GM19467 (cell line): Measurements from ENCODE around the gene NUP210.
"Not testable (repeated sequence)": the region's sequence is repeated elsewhere in the genome, so short reads cannot be mapped to it uniquely, and the experiment has no call there.

ENCODE experiments used
- ATAC-seq: cut with Tn5 transposase; IDR thresholded peaks from one replicate; pipeline ENCODE4 v1.9.1; 2021; ENCODE audit warnings: mild to moderate bottlenecking, moderate library complexity; ENCODE audit not compliant: unreplicated experiment

NUP210 gene

DNA sequence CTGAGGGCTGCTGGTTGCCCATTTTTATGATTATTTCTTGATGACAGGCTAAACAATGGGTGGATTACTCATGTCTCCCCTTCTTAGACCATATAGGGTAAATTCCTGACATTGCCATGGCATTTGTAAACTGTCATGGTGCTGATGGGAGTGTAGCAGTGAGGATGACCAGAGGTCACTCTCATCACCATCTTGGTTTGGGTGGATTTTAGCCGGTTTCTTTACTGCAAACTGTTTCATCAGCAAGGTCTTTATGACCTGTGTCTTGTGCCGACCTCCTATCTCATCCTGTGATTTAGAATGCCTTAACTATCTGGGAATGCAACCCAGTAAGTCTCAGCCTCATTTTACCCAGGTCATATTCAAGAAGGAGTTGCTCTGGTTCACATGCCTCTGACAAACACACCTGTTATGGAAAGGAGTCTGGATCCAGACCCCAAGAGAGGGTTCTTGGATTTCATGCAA is 10.3 kb upstream of the NUP210 start:
- not testable (repeated sequence) for ATAC-seq

DNA sequence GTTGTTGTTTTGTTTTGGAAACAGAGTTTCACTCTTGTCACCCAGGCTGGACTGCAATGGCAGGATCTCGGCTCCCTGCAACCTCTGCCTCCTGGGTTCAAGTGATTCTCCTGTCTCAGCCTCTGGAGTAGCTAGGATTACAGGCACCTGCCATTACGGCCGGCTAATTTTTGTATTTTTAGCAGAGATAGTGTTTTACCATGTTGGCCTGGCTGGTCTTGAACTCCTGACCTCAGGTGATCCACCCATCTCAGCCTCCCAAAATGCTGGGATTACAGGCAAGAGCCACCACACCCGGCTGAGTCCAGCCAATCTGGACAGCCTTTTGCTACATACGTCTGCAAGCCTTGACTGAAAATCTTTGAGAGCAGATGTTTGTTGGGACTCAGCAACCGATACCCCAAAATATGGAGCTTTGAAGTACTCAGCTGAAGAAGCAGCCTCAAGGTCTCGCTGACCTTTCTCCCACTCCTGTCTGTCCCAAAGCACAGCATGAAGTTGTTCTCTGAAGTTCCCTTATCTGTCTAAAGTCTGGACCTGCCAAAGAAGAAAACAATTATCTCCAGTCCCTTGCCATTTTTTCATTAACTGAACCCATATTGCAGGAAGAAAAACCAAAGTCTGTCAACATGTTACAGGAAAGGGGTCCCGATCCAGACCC is 9.6 kb upstream of the NUP210 start:
- no peak for ATAC-seq

DNA sequence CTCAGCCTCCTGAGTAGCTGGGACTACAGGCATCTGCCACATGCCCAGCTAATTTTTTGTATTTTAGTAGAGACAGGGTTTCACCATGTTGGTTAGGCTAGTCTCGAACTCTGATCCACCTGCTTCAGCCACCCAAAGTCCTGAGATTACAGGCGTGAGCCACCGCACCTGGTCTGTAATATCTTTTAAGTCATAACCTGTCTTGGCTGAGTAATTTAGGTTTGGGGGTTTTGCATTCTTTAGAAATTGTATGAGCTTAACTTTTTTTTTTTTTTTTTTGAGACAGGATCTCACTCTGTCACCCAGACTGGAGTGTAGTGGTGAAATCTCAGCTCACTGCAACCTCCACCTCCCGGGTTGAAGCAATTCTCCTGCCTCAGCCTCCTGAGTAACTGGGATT is 8.6 kb upstream of the NUP210 start:
- not testable (repeated sequence) for ATAC-seq

DNA sequence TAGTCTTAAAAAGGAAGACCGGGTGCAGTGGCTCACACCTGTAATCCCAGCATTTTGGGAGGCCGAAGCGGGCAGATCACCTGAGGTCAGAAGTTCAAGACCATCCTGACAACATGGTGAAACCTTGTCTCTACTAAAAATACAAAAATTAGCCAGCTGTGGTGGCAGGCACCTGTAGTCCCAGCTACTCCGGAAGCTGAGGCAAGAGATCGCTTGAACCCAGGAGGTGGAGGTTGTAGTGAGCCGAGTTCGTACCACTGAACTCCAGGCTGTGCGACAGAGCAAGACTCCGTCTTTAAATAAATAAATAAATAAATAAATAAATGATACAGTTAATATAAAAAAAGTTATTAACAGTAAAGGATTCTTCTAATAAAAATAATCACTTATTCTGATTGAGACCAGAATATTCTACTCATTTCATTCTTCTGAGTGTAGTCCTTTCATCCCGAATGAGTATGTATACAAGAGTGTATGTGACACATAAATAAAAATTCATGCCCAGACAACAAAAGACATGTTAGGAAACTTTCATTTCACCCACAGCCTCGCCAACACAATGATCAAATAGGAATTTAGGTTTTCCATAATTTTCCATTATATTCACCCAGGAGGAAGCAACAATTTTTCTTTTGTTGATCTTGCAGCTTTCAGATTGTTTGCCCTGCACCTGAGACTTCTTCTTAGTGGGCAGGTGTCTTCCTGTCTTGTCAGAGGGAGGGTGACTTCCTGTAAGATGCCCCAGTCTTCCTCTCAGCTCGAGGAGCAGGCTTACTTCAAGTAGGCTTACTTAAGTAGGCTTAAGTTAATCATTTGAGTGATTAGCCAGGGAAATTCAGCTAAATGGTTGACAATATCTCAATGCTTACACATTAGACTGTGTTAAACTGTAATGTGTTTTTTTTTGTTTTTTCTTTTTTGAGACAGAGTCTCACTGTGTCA is 7.8 kb upstream of the NUP210 start:
- ATAC-seq, result no peak

DNA sequence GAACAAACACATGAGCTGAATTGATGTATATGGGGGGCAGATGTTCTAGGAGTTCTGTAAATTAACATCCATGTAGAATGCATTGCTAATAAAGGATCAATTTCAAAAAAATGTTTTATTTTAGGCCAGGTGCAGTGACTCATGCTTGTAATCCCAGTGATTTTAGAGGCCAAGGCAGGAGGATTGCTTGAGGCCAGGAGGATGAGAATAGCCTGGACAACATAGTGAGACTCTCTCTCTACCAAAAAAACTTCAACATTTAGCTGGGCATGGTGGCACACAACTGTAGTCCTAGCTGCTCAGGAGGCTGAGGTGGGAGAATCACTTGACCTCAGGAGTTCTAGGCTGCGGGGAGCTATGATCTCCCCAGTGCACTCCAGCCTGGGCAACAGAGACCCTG is 6.5 kb upstream of the NUP210 start:
- ATAC-seq, result no peak

DNA sequence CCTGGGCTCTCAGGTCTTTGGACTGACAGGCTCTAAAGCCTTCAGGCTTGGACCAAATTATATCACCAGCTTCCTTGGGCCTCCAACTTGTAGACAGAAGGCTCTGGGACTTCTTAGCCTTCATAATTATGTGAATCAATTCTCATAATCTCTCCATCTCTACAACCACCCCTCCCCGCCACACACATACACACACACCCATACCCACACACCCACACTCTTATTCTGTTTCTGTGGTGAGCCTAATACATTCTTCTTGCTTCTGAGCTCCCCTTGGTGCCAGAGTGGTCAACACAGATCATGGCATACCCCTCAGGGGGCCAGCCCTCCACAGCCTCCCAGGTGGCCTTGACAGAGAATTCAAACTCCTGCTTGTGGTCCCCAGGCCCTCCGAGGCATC is 5.6 kb upstream of the NUP210 start:
- no peak for ATAC-seq

GRCh38 chr3:13424865-13425617 is 4.9 kb upstream of the NUP210 start:
- ATAC-seq, result no peak

GRCh38 chr3:13424141-13424844 is 4.2 kb upstream of the NUP210 start:
- ATAC-seq, result no peak

DNA sequence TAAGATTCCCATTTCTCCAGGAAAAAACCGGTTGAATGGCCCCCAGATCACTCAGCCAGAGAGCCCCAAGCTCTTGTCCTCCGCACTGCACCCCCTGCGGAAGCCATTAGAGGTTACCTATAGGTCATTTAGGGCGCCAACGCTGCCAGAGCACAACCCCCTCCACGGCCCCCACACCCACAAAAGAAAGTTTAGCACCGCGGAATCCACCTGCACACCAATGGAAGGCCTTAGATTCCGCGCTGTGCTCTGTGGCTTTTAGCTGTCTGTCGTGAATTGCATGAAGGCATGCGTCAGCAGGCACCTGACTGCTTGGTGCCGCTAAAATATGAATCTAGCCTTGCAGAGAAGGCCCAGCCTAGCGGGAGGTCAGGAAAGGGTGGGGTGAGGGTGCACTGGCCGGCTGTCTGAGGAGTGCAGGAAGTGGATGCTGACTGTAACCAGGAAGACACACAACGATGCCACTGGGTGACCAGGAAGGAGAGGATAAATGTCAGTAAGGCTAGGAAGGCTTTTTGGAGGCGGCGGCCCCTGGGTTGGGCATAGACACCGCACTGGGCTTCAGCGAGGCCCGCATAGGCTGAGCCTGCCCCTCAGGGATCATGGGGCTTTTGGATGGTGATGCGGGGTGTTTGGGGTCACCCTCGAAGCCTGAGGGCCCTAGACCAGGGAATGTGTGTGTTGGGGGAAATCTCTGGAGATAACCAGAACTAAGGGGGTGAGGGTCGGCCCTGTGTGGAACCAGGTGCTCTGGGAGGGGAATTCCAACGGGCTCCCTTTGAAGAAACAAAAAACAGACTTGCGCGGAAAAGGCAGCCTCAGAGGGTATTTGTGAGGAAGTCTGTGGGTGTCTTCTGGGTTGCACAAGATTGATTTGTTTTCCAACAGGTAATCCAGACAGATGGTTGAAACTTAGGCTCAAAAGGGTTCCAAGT is 976 bp upstream of the NUP210 start:
- ATAC-seq, result no peak

- ATAC-seq, result peak; percentile 38
Observed at GRCh38 chr3:13419505-13420044, 547 bp downstream of the NUP210 start.

GRCh38 chr3:13417166-13417947 is 2.8 kb downstream of the NUP210 start:
- ATAC-seq, result no peak

DNA sequence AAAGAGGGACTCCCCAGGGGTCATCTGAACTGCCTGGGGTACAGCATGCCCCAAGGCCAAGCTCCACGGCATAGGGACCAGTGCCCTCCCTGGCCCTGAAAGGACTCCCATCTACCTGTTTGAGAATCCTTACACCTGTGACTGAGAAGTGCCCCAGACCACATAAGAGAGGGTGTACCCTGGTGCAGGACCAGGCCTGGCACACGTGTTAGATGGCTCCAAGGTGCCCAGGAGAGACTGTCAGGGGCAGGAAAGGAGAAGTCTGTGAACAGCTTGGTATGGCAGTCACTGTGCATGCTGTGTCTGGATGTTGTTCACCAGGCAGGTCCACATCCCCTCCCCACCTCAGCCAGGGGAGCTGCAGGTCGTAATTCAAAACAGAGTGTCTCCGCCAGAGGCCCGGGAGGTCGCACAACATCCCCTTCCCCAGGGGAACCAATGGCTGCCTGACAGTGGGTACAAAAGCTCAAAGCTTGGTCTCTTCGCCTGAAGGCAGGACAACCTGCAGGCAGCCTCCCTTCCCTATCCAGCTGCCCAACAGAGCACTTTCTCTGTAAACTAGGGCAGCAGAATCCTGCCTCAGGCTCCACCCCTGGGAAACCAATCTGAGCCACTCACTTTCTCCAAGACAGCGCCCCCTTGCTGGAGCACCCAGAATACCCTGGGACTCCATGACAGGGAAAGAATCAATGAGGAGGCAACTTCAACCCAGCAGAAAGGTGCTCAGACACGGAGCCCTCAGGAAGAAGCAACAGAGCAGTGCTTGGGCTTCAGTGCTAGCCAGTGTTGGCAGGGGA is 3.9 kb downstream of the NUP210 start:
- ATAC-seq, result no peak

DNA sequence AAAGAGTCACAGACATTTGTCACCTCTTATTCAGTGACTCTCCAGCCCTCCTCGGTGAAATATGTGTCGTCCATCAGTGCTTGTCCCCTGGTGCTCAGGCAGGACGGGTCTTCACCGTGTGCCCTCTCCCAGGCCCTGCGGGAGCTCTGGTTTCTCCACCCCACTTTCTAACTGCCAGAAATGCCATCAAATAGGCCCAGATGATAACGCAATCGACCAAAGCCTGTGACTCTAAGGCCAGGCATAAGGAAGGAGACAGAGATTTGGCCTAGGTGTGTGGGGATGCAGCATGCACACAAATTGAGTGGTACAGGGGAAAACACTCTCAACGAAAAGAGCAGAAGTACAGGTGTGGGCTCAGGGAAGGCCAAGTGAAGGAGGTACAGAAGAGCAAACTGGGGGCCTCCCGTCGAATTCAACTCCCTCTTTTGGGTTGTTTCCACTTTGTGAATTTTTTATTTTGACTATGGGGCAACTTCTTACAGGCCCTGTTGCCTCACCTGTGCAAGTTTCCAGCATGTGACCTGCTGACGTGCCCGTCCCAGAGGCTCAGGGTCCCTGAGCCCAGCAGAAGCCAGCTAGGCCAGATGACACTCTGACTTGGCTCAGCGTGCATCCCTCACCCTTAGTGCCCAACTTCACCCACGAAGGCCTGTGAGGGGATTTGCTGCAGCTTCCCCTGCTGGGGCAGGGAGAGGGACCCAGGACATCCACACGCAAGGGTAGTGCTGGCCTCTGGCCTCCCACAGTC is 4.7 kb downstream of the NUP210 start:
- no peak for ATAC-seq

GRCh38 chr3:13414040-13414729 is 5.9 kb downstream of the NUP210 start:
- ATAC-seq, result peak; percentile 88

DNA sequence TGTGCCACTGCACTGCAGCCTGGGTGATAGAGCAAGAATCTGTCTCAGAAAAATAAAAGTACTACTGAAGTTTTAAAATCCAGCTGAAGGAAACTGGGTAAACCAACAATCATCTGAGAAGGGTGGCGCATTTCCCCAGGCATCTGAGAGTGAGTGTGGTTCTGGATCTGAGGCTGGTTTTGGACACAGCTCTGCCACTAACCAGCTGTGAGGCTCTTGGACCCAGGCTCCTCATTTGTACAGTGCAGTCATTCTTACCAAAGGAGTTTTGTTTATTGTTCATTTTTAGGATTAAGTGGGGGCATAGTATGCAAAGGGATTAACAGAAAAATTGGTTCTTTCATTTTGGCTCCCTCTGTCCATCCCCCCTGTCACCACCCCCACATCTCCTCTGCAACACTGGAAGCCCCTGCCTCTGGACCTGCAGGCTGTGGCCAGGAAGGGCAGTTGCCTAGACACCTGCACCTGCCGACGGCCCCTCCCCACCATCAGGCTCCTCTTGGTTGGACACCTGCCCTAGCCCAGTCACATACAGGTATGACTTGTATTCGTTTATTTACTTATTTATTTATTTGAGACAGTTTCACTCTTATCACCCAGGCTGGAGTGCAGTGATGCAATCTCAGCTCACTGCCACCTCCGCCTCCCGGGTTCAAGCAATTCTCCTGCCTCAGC is 8.8 kb downstream of the NUP210 start:
- ATAC-seq, result no peak

DNA sequence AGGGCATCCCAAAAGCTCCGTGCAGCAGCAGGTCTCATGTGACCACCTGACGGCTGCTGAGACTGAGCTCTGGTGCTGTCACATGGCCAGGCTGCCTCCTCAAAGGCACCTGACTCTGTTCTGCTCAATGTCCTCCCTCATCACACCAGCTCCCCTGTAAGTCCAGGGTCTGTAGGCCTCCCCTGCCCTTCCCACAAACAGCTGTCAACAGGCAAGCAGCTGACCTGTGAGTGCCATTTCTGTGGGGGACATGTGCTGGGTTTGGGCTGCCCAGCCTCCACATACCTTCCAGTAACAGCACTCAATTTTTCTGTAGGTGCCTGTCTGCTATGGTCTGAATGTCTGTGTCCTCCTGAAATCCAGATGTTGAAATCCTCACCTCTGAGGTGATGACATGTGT is 11.2 kb downstream of the NUP210 start:
- no peak for ATAC-seq
